HG03039 (cell line): ENCODE measurements around the gene CABP2.
A peak's percentile ranks its signal among the peaks of the same experiment; 100 is the strongest.
"Not testable (repeated sequence)": the region's sequence is repeated elsewhere in the genome, so short reads cannot be mapped to it uniquely, and the experiment has no call there.

Source experiments
- ATAC-seq: cut with Tn5 transposase; IDR thresholded peaks from one replicate; pipeline ENCODE4 v1.9.1; 2021; ENCODE audit warnings: mild to moderate bottlenecking, moderate library complexity; ENCODE audit not compliant: unreplicated experiment

CABP2 gene

GRCh38 chr11:67495234-67496005, 27.8 kb downstream of the CABP2 start:
- ATAC-seq: no peak

DNA sequence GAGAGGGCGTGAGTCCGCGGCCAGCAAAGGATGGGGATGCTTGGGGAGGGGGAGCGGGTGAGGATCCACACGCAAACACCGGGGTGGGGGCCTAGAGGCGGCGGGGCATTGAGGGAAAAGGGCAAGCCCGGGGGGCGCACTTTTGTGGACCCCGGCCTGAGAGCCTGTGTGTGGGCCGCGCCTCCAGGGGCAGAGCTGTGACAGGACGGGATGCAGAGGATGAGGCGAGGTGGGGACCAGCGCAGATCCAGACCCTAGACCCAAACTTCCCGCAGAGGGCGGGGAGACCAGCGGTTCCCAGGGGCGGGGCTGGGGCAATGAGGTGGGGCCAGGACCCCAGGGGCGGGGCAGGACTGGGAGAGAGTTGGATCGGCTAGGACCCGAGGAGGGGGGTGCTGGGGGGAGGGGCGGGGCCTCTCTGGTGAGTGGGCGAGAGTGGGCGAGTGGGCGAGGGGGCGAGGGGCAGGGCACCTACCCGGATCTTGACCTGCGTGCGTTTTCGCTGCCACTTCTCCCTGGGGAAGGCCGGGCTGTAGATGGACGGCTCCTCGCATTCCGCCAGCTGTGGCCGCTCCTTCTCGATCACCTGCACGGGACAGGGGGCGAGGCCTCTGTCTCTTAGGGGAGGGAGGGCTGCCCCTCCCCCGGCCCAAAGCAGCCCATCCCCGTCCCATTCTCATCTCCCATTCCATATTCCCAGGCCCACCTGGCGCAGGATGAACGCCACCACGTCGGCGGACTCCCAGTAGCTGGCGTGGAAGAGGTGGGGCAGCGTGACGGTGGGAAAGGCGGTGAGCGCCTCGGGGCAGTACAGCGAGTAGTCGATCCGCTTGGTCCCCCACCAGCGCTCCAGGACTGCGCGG, 28.6 kb downstream of the CABP2 start:
- ATAC-seq: no peak

GRCh38 chr11:67493548-67494370, 29.5 kb downstream of the CABP2 start:
- ATAC-seq: no peak

DNA sequence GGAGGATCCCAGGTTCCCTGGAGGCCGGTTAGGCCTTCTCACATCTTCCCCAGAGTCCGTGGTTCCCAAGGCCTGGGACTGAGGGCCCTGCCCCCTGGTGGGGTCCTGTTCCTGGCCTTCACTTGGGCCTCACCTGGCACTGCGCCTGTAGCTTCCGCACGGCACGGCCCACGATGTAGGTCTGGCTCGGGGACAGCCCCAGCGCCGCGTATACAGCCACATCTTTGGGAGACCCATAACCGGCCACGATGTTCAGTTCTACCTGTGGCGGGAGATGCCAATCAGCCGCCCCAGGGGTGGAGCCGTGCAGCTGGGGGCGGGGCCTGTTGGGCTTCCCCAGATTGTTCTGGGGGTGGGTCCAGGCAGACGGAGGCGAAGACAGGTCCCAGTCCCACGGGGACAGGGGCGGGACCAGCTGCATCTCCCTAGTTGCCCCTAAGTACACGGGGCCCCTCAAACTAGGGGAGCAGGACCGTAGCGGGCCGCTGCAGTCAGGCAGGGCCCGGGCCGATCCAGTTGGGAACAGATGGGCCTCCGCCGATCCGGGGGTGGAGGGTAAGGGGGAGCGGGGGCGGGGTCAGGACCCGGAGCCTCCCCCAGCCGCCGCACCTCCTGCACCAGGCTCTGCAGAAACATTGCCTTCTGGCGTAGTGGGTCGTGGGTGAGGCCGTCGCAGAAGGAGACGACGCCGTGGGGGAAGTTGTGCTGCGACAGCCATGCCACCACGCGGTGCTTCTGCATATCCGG, 30.3 kb downstream of the CABP2 start:
- no peak for ATAC-seq

GRCh38 chr11:67492069-67492727, 31.0 kb downstream of the CABP2 start:
- ATAC-seq: no peak

GRCh38 chr11:67491276-67492068, 31.8 kb downstream of the CABP2 start:
- no peak for ATAC-seq

DNA sequence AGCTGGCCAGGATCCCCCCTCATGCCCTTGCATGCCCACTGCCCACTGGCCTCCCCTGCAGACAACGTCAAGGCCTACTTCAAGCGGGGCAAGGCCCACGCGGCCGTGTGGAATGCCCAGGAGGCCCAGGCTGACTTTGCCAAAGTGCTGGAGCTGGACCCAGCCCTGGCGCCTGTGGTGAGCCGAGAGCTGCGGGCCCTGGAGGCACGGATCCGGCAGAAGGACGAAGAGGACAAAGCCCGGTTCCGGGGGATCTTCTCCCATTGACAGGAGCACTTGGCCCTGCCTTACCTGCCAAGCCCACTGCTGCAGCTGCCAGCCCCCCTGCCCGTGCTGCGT, 32.5 kb downstream of the CABP2 start:
- no peak for ATAC-seq

DNA sequence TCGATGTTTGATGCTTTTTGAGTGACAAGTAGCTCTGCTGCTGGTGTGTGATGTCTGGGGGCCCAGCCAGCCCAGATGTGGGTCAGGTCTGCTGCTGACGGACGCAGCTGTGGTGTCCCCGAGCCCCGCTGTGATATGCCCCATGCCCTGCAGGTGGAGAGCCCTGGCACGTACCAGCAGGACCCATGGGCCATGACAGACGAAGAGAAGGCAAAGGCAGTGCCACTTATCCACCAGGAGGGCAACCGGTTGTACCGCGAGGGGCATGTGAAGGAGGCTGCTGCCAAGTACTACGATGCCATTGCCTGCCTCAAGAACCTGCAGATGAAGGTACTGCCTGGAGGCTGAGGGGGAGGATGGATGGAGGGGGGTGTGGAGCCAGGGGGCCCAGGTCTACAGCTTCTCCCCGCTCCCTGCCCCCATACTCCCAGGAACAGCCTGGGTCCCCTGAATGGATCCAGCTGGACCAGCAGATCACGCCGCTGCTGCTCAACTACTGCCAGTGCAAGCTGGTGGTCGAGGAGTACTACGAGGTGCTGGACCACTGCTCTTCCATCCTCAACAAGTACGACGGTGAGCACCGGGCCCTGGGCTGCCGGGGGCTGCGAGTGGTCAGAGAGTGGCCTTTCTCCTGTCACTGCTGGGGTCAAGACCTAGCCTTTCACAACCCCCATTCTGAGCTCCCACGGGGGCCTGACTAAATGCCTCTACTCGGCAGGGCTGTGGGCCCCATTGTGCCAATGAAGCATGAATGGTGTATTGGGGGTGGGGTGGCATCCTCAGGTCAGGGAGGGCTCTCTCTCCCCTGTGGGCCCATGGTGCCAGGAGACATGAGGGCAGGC, 33.1 kb downstream of the CABP2 start:
- ATAC-seq: no peak

DNA sequence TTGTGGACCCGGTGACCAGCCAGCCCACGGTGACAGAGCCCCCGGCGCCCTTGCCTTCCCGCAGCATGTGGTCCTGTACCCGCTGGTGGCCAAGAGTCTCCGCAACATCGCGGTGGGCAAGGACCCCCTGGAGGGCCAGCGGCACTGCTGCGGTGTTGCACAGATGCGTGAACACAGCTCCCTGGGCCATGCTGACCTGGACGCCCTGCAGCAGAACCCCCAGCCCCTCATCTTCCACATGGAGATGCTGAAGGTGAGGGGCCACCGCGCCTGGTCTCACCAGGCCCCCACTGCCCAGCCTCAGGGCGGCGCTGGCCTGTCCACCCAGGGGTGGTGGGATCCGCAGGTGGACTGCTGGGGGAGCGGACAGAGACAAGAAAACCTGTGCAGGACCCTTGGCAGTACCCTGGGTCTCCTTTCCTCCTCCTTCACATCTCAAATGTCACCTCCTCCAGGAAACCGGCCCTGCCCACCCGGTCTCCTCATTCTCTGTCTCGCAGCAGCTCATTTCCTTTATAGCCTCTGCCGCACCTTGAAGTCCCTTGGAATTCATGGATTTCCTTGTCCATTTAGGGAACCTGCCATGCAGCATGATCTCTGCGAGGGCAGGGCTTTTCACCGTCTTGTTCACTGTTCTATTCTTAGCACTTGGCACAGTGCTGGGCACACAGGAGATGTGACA, 33.9 kb downstream of the CABP2 start:
- ATAC-seq: no peak

GRCh38 chr11:67486481-67487195, 36.6 kb downstream of the CABP2 start:
- ATAC-seq: no peak

DNA sequence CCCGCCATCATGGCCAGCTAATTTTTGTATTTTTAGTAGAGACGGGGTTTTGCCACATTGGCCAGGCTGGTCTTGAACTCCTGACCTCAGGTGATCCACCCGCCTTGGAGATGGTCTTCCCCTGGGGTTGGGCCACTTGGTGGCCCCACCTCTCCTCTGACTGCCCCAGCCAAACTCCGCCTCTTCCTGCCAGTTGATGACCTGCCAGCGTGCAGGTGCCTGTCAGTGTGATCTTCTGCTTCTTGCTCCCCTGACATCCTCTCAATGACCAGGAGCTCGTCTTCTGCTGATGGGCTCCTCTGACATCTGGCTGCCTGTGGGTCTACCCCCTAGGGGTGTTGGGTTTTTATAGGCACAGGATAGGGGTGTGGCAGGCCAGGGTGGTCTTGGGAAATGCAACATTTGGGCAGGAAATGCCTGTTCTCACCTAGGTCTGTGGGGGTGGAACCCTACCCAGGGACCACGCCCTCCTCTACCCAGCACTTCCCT, 37.3 kb downstream of the CABP2 start:
- not testable (repeated sequence) for ATAC-seq

DNA sequence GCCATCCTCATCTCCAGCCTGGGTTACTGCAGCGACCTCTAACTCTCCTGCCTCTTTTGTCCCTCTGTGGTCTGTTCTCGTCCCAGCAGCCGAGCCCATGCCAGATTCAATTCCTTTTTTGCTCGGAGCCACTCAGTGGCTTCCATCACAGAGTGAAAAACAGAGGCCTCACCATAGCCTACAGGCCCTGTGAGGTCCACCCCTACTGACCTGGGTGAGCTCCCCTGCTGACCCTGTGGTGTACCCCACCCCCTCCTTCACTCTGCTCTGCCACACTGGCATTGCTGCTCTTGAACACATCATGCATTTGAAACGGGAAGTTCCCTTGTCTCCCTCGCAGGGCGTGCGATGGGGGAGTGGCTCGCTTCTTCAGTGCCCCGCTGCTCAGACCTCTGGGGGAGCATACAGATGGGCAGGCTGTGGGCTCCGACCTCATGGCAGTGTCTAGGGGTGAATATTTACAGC, 38.4 kb downstream of the CABP2 start:
- no peak for ATAC-seq

DNA sequence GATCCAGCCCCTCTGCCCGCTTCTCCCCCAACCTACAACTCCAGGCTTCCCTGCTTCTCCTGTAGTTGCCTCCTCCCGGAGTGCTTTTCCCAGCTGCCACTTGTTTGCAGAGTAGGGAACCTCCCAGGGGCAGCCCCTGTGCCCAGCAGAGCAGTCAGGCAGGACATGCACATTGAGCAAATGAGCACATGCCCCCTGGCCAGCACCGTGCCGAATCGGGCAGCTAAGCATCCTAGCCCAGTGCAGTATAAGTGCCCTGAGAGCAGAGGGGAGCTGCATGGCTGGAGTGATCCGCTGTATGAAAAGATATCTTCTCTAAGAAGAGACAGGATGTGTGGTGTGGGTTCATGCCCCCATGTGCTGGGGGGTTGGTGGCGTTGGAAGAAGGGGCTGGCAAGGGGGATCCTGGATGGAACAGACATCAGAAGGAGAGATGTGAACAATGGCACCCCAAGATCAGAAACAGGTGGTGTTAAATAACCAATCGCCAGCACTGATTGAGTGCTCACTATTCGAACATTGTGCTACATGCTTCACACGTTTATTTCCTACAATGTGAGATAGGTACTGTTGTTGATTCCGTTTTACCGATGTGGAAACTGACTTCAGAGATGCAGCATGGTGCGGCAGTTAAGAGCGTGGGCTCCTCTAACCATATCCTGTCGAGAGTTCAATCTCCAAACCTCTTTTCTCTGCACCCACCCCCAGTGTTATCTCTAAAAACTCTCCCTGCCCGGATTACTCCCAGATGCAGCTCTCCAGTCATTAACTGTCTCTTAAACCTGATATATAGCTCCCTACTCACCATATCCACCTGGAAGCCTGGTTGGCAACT, 39.2 kb downstream of the CABP2 start:
- no peak for ATAC-seq

DNA sequence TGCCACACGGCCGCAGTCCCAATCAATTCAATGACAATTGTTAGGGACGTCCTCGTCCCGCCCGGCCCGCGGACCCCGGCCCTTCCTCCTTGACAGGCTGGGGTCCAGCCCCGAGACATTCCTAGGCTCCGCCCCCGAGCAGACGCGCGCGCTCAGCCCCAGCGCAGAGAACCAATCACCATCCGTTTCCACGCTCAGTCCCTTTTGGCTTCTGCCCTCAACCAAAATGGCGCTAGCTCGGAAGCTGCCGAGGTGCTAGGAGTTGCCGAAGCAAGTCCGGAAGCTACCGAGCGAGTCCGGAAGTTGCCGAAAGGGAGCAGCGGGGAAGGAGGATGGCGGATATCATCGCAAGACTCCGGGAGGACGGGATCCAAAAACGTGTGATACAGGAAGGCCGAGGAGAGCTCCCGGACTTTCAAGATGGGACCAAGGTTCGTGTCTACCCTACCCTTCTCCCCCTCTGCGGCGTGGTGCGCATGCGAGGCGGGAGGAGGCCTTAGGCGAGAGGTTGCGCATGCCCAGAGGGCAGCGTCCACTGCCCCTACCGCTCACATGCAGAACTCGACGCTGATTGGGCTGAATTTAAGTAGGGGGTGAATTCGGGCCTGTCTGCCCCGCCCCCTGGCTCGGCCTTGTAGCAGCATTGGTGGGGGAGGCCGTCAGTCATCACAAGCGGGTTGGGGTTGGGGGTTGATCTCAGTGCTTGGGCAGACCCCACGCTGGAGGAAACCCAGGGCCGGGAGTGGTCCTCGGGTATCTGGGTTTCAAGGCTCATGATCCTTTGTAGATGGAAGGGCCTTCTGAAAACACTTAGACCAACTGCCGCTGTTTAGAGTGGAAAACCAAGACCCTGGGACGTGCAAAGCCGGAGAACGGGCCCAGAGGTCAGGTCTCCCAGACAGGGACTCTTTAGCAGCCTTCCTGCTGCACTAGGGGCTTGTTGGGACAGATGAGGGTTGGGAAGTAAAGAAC, 40.1 kb downstream of the CABP2 start, which contains the start of gene AIP:
Gene AIP (plus strand): TSS at position 200 of the 972 bp plus-strand sequence. CDS start 133 bp downstream, at position 333.
- ATAC-seq: peak; percentile 53
